ENCODE results near the gene PIGN.

- TF ChIP-seq, protein P1, sequence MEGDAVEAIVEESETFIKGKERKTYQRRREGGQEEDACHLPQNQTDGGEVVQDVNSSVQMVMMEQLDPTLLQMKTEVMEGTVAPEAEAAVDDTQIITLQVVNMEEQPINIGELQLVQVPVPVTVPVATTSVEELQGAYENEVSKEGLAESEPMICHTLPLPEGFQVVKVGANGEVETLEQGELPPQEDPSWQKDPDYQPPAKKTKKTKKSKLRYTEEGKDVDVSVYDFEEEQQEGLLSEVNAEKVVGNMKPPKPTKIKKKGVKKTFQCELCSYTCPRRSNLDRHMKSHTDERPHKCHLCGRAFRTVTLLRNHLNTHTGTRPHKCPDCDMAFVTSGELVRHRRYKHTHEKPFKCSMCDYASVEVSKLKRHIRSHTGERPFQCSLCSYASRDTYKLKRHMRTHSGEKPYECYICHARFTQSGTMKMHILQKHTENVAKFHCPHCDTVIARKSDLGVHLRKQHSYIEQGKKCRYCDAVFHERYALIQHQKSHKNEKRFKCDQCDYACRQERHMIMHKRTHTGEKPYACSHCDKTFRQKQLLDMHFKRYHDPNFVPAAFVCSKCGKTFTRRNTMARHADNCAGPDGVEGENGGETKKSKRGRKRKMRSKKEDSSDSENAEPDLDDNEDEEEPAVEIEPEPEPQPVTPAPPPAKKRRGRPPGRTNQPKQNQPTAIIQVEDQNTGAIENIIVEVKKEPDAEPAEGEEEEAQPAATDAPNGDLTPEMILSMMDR (IDR thresholded peaks at IDR 0.05), result no peak
- no peak for TF ChIP-seq POLR2A (IDR thresholded peaks at IDR 0.05)
Observed at GRCh38 chr18:62189208-62189607, 2.4 kb upstream of the PIGN start.
